ENCODE measurements around the gene TMTC3. TPM values are rescaled to one million over a fixed set of nuclear protein-coding genes. Genes with fewer than 3 reads are reported as not detected.
"Not testable (repeated sequence)": the region's sequence is repeated elsewhere in the genome, so short reads cannot be mapped to it uniquely, and the experiment has no call there.

Gene TMTC3
- total RNA-seq, 1 donor from 2014 or later, result 36.6 TPM

DNA sequence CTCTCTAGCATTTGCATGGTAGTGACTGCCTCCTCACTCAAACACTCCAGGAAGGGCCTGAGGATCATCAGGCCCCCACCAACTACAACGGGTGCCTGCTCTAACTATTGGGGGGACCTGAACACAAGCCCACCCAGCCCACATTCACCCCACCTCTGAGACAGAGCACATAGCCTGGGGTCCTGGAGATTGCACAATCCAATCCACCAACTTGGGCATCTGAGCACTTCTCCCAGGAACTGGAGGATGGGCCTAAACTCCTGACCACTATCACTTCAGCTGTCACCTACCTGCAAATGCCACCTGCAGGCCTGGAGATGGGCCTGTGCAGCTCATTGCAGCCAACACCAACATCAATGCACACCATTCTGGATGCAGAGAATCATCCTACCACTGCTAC, 66.6 kb downstream of the TMTC3 start:
- no peak overlapping the region for H3K4me3 Mint-ChIP-seq
- TF ChIP-seq, protein P1, sequence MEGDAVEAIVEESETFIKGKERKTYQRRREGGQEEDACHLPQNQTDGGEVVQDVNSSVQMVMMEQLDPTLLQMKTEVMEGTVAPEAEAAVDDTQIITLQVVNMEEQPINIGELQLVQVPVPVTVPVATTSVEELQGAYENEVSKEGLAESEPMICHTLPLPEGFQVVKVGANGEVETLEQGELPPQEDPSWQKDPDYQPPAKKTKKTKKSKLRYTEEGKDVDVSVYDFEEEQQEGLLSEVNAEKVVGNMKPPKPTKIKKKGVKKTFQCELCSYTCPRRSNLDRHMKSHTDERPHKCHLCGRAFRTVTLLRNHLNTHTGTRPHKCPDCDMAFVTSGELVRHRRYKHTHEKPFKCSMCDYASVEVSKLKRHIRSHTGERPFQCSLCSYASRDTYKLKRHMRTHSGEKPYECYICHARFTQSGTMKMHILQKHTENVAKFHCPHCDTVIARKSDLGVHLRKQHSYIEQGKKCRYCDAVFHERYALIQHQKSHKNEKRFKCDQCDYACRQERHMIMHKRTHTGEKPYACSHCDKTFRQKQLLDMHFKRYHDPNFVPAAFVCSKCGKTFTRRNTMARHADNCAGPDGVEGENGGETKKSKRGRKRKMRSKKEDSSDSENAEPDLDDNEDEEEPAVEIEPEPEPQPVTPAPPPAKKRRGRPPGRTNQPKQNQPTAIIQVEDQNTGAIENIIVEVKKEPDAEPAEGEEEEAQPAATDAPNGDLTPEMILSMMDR (IDR thresholded peaks at IDR 0.05; ENCODE audit: unreplicated experiment), result no peak
- no peak overlapping the region for H3K27ac Mint-ChIP-seq
- no peaks in the 10 kb centered on the region for H3K4me1 Mint-ChIP-seq
- H3K9me3 Mint-ChIP-seq, result peaks cover 69% of the 10 kb centered on the region
- H3K36me3 Mint-ChIP-seq, result peaks cover 16% of the 10 kb centered on the region
- no peaks in the 10 kb centered on the region for H3K27me3 Mint-ChIP-seq (ENCODE audit: low read depth)
- no peak for DNase-seq (ENCODE audit: low spot score in 2 of 2, unreplicated experiment in 2 of 2)

GRCh38 chr12:88210311-88210710, 68.2 kb downstream of the TMTC3 start:
- not testable (repeated sequence) for DNase-seq (ENCODE audit: low spot score in 2 of 2, unreplicated experiment in 2 of 2); H3K27me3 Mint-ChIP-seq (ENCODE audit: low read depth); H3K36me3 Mint-ChIP-seq; H3K4me3 Mint-ChIP-seq; H3K27ac Mint-ChIP-seq; H3K4me1 Mint-ChIP-seq
- H3K9me3 Mint-ChIP-seq, result peaks cover 69% of the 10 kb centered on the region

- H3K4me1 Mint-ChIP-seq, result no peaks in the 10 kb centered on the region
- no peak for DNase-seq (ENCODE audit: low spot score in 2 of 2, unreplicated experiment in 2 of 2)
- no peak overlapping the region for H3K27ac Mint-ChIP-seq
- H3K4me3 Mint-ChIP-seq, result no peak overlapping the region
- no peaks in the 10 kb centered on the region for H3K27me3 Mint-ChIP-seq (ENCODE audit: low read depth)
- H3K9me3 Mint-ChIP-seq, result peaks cover 75% of the 10 kb centered on the region
- TF ChIP-seq, protein P1 (IDR thresholded peaks at IDR 0.05; ENCODE audit: unreplicated experiment), result no peak
- peaks cover 7% of the 10 kb centered on the region for H3K36me3 Mint-ChIP-seq
Observed at GRCh38 chr12:88218293-88218692, 76.2 kb downstream of the TMTC3 start.

DNA sequence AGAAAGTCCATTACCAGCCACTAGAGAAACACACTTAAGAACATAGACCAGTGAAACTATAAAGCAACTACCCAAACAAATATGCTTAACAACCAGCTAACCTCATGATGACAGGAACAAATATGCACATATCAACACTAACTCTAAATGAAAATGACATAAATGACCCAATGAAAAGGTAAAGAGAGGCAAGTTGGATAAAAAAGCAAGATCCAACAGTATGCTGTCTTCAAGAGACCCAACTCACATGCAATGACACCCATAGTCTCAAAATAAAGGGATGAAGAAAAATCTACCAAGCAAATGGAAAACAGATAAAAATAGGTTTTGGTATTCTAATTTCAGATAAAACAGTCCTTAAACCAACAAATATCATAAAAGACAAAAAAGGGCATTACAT, 77.8 kb downstream of the TMTC3 start:
- H3K9me3 Mint-ChIP-seq, result peaks cover 69% of the 10 kb centered on the region

GRCh38 chr12:88223519-88223918, 81.4 kb downstream of the TMTC3 start:
- DNase-seq (ENCODE audit: low spot score in 2 of 2, unreplicated experiment in 2 of 2), result no peak
- H3K27me3 Mint-ChIP-seq (ENCODE audit: low read depth), result no peaks in the 10 kb centered on the region
- H3K4me3 Mint-ChIP-seq, result no peak overlapping the region
- H3K27ac Mint-ChIP-seq, result no peak overlapping the region
- no peaks in the 10 kb centered on the region for H3K4me1 Mint-ChIP-seq
- peaks cover 64% of the 10 kb centered on the region for H3K9me3 Mint-ChIP-seq
- TF ChIP-seq, protein P1 (IDR thresholded peaks at IDR 0.05; ENCODE audit: unreplicated experiment), result no peak
- peaks cover 6% of the 10 kb centered on the region for H3K36me3 Mint-ChIP-seq

More for the DNA sequence above, 77.8 kb downstream of the TMTC3 start:
- TF ChIP-seq, protein P1 (IDR thresholded peaks at IDR 0.05; ENCODE audit: unreplicated experiment), result no peak
- Mint-ChIP-seq H3K27me3 (ENCODE audit: low read depth) (no peaks in the 10 kb centered on the region), H3K27ac (no peak overlapping the region), H3K36me3 (peaks cover 6% of the 10 kb centered on the region), H3K4me3 (no peak overlapping the region), H3K4me1 (no peaks in the 10 kb centered on the region)
- DNase-seq (ENCODE audit: low spot score in 2 of 2, unreplicated experiment in 2 of 2), result no peak

GRCh38 chr12:88225776-88226175, 83.7 kb downstream of the TMTC3 start:
- Mint-ChIP-seq H3K36me3 (peaks cover 6% of the 10 kb centered on the region), H3K4me1 (no peaks in the 10 kb centered on the region), H3K9me3 (peaks cover 46% of the 10 kb centered on the region), H3K27me3 (ENCODE audit: low read depth) (no peaks in the 10 kb centered on the region), H3K27ac (no peak overlapping the region), H3K4me3 (no peak overlapping the region)
- DNase-seq (ENCODE audit: low spot score in 2 of 2, unreplicated experiment in 2 of 2), result no peak
- TF ChIP-seq, protein P1 (IDR thresholded peaks at IDR 0.05; ENCODE audit: unreplicated experiment), result no peak

All from mesothelial cell of epicardium (in vitro differentiated cells).